GM21526 (cell line): Measurements from ENCODE around the gene GSC2.

Experiments used
- ATAC-seq: cut with Tn5 transposase; IDR thresholded peaks from one replicate; pipeline ENCODE4 v1.9.1; 2021; ENCODE audit warnings: moderate library complexity; ENCODE audit not compliant: unreplicated experiment, low FRiP score

The GSC2 gene

DNA sequence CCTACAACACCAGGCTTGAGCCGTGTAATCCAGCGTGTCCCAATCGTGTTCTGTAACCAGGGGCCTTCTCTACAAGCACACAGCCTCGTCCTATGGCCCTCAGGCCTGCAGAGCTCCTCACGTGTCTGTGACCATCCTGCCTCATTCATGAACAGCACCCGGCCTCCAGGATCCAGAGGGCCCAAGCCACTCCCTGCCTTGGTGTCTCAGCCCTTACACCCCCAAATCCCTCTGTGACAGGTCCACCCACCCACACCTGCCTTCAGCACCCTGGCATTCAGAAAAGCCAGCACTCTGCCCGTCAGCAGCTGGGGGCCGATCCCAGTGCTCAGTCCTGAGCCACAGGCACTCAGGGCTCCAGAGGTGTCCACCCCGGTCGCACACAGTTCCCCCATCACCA, 13.2 kb downstream of the GSC2 start:
- ATAC-seq: no peak

DNA sequence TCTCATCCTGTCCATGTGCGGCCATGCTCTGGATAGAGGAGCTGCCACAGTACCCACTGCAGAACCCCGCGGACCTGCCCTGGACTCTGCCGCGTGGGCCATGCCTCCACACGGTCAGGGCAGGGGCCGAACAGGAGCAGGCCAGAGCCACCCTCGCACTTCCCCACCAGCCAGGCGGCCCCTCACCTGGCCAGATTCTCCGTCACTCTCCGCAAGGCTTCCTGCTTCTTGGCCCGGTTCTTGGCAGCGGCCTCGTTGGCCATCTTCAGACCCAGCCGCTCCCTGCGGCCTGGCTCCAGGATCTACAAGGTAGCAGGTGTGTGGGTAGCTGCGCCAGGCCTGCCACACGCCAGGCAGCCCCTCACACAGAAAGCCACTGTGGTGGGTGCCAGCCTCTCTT, 15.2 kb downstream of the GSC2 start:
- no peak for ATAC-seq

GRCh38 chr22:19134176-19134831, 15.8 kb downstream of the GSC2 start:
- ATAC-seq: no peak

DNA sequence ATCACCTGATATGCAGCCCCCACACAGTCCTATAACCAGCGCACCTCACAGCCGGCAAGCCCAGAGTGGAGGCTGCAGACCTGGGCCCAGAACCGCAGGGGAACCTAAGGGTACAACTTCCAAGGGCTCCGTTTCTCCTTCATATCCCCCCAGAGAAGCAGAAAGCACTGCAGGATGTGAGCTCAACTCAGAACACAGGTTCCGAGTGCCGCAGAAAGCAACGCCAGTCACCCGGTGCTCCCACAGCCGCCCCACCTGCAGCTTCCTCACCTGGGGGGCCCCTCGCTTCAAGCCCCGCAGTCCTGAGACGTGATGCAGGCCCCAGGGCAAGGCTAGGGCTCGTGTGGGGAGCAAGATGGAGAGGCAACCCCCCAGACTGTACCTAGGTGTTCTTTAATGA, 16.5 kb downstream of the GSC2 start:
- no peak for ATAC-seq

- no peak for ATAC-seq
Observed at GRCh38 chr22:19132693-19133400, 17.2 kb downstream of the GSC2 start.

GRCh38 chr22:19132153-19132552, 17.9 kb downstream of the GSC2 start:
- ATAC-seq: no peak

DNA sequence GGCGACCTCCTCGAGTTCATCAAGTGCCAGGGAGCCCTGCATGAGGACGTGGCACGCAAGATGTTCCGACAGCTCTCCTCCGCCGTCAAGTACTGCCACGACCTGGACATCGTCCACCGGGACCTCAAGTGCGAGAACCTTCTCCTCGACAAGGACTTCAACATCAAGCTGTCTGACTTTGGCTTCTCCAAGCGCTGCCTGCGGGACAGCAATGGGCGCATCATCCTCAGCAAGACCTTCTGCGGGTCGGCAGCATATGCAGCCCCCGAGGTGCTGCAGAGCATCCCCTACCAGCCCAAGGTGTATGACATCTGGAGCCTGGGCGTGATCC, 18.4 kb downstream of the GSC2 start:
- no peak for ATAC-seq

DNA sequence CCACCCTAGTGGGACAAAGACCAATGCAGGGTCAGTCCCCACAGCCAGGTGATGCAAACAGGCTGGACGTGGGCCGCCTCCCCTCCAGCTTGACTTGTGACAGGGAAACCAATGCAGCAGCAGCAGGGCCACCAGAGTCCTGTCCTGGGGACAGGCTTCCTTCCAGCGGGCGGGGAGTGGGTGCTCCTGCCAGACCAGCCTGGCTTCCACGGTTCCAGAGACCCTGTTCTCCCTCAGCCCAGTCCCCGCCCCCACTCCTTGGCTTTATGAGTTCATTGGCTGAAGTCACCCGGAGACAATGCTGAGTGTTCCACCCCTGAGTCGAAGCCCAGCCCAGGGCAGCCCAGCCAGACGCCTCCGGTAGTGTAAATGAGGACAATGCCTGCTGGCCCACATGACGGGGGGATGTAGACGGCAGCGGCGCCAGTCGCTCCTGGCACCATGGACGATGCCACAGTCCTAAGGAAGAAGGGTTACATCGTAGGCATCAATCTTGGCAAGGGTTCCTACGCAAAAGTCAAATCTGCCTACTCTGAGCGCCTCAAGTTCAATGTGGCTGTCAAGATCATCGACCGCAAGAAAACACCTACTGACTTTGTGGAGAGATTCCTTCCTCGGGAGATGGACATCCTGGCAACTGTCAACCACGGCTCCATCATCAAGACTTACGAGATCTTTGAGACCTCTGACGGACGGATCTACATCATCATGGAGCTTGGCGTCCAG, 19.0 kb downstream of the GSC2 start, which contains the start of gene TSSK2:
TSS of gene TSSK2 (plus strand) at position 350 of the 726 bp plus-strand sequence. CDS start at position 442, 92 bp downstream.
- ATAC-seq: no peak

GRCh38 chr22:19129871-19130270, 20.2 kb downstream of the GSC2 start:
- ATAC-seq: no peak

- no peak for ATAC-seq
Observed at GRCh38 chr22:19128946-19129727, 21.0 kb downstream of the GSC2 start.

DNA sequence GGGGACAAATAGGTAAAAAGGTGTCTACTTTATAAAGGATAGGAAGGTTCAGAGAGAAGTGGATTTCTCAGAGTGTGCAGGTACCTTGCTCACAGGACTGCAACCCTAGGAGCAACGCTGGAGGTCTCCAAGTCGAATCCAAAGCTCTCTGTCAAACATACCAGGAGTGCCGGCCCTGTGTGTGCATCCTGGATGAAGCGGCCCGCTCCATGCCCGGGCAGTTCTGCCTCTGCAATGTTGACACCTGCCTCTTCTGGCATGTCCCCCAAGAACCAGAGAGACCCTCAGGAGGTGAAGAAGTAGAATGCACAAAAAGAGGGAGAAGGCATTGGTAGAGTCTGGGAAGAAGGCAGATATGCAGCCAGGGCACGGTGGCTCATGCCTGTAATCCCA, 22.1 kb downstream of the GSC2 start:
- ATAC-seq: no peak

- ATAC-seq: no peak
Observed at GRCh38 chr22:19127329-19128008, 22.6 kb downstream of the GSC2 start.

GRCh38 chr22:19126309-19127273, 23.5 kb downstream of the GSC2 start:
- no peak for ATAC-seq

- ATAC-seq: no peak
Observed at GRCh38 chr22:19125474-19126308, 24.4 kb downstream of the GSC2 start.

- no peak for ATAC-seq
Observed at GRCh38 chr22:19125011-19125410, 25.1 kb downstream of the GSC2 start.

GRCh38 chr22:19124377-19124776, 25.7 kb downstream of the GSC2 start:
- ATAC-seq: no peak

DNA sequence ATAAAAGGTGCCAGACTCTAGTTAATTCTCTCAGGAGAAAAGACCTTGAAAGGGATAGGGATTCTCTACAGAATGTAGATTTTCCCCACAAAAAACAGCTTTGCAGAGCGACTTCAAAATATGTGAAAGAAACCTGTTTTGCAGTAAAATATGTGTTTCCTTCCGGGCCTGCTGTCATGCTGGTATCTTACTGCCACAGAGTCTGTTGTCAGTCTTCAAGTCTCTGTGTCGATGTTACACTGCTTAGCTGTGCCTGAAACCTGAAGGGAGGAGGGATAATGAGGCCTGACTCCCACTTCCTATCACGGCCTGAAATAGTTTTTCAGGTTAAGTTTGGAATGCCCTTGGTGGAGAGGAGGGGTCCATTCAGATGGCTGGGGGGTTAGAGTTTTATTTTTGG, 26.2 kb downstream of the GSC2 start:
- no peak for ATAC-seq

- no peak for ATAC-seq
Observed at GRCh38 chr22:19122752-19123492, 27.2 kb downstream of the GSC2 start.
